ENCODE results near the gene PTPA. TPM values are rescaled to one million over a fixed set of nuclear protein-coding genes. Genes with fewer than 3 reads are reported as not detected.

Gene PTPA
- total and polyA plus RNA-seq, 9 of the 15 experiments (the other 6 are each of a cell fraction or from before 2014, with no cell fraction given), result 1.7 to 121 (median 72.6) TPM

DNA sequence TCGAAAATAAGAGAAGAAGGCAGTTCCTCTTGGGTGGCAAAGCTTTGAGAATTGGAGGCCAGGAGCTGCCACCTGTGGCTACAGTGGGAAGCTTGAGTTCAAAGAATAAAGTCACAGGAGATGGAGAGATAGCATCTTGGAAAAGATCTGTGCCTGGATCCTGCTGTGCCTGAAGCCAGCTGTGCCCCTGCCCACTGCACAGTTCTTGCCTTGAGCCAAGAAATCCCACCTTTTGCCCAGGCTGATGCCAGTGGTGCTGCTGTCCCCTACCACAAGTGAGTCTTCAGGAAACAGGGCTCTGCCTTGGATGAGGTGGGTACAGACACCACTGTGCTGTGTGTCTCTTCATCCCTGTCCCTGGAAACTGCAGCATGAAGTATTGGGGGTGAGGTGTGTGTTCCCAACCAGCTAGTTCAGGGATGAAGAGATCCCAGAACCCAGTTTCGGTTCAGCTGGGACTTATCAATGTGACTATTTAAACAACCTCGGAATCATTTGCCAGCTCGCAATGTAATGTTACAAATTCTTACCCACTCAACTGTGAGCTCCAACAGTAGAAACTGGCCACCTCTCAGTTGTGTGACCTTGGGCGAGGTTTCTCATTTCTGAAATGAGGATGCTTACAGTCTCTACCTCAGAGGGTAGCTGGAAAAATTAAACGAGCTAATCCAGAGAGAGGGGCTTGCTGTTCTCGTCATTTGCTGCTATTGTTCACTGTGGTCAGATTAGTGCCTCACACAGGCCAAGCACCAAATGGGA is 61.0 kb downstream of the PTPA start (continued):
- TF ChIP-seq, protein P1, sequence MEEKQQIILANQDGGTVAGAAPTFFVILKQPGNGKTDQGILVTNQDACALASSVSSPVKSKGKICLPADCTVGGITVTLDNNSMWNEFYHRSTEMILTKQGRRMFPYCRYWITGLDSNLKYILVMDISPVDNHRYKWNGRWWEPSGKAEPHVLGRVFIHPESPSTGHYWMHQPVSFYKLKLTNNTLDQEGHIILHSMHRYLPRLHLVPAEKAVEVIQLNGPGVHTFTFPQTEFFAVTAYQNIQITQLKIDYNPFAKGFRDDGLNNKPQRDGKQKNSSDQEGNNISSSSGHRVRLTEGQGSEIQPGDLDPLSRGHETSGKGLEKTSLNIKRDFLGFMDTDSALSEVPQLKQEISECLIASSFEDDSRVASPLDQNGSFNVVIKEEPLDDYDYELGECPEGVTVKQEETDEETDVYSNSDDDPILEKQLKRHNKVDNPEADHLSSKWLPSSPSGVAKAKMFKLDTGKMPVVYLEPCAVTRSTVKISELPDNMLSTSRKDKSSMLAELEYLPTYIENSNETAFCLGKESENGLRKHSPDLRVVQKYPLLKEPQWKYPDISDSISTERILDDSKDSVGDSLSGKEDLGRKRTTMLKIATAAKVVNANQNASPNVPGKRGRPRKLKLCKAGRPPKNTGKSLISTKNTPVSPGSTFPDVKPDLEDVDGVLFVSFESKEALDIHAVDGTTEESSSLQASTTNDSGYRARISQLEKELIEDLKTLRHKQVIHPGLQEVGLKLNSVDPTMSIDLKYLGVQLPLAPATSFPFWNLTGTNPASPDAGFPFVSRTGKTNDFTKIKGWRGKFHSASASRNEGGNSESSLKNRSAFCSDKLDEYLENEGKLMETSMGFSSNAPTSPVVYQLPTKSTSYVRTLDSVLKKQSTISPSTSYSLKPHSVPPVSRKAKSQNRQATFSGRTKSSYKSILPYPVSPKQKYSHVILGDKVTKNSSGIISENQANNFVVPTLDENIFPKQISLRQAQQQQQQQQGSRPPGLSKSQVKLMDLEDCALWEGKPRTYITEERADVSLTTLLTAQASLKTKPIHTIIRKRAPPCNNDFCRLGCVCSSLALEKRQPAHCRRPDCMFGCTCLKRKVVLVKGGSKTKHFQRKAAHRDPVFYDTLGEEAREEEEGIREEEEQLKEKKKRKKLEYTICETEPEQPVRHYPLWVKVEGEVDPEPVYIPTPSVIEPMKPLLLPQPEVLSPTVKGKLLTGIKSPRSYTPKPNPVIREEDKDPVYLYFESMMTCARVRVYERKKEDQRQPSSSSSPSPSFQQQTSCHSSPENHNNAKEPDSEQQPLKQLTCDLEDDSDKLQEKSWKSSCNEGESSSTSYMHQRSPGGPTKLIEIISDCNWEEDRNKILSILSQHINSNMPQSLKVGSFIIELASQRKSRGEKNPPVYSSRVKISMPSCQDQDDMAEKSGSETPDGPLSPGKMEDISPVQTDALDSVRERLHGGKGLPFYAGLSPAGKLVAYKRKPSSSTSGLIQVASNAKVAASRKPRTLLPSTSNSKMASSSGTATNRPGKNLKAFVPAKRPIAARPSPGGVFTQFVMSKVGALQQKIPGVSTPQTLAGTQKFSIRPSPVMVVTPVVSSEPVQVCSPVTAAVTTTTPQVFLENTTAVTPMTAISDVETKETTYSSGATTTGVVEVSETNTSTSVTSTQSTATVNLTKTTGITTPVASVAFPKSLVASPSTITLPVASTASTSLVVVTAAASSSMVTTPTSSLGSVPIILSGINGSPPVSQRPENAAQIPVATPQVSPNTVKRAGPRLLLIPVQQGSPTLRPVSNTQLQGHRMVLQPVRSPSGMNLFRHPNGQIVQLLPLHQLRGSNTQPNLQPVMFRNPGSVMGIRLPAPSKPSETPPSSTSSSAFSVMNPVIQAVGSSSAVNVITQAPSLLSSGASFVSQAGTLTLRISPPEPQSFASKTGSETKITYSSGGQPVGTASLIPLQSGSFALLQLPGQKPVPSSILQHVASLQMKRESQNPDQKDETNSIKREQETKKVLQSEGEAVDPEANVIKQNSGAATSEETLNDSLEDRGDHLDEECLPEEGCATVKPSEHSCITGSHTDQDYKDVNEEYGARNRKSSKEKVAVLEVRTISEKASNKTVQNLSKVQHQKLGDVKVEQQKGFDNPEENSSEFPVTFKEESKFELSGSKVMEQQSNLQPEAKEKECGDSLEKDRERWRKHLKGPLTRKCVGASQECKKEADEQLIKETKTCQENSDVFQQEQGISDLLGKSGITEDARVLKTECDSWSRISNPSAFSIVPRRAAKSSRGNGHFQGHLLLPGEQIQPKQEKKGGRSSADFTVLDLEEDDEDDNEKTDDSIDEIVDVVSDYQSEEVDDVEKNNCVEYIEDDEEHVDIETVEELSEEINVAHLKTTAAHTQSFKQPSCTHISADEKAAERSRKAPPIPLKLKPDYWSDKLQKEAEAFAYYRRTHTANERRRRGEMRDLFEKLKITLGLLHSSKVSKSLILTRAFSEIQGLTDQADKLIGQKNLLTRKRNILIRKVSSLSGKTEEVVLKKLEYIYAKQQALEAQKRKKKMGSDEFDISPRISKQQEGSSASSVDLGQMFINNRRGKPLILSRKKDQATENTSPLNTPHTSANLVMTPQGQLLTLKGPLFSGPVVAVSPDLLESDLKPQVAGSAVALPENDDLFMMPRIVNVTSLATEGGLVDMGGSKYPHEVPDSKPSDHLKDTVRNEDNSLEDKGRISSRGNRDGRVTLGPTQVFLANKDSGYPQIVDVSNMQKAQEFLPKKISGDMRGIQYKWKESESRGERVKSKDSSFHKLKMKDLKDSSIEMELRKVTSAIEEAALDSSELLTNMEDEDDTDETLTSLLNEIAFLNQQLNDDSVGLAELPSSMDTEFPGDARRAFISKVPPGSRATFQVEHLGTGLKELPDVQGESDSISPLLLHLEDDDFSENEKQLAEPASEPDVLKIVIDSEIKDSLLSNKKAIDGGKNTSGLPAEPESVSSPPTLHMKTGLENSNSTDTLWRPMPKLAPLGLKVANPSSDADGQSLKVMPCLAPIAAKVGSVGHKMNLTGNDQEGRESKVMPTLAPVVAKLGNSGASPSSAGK (IDR thresholded peaks at IDR 0.05), result no peak
- TF ChIP-seq ZBTB1 (CRISPR knock-in tag; IDR thresholded peaks at IDR 0.05; ENCODE audit: borderline replicate concordance, low read depth), result no peak
